Suprapubic skin (tissue), 4 donors: Measurements from ENCODE around the gene MAP3K13. TPM values are rescaled to one million over a fixed set of nuclear protein-coding genes. Genes with fewer than 3 reads are reported as not detected.

Source experiments
- DNase-seq, 2 donors: peaks; one replicate each; pipeline ENCODE4 v3.0.0-alpha.2; 2019; ENCODE audit warnings: low spot score in 2 of 2
- H3K27ac ChIP-seq: fragments of 200-600 bp; sonication (generic); one replicate; pipeline ENCODE4 v1.5.1; 2019
- H3K27me3 ChIP-seq: fragments of 200-600 bp; sonication (generic); one replicate; pipeline ENCODE4 v1.5.1; 2019
- H3K36me3 ChIP-seq: fragments of 200-600 bp; sonication (generic); one replicate; pipeline ENCODE4 v1.5.1; 2019
- H3K4me1 ChIP-seq: fragments of 200-600 bp; sonication (generic); one replicate; pipeline ENCODE4 v1.5.1; 2019
- H3K4me3 ChIP-seq: fragments of 200-600 bp; sonication (generic); one replicate; pipeline ENCODE4 v1.5.1; 2019; ENCODE audit warnings: mild to moderate bottlenecking
- H3K9me3 ChIP-seq: fragments of 200-600 bp; sonication (generic); one replicate; pipeline ENCODE4 v1.5.1; 2019
- CTCF ChIP-seq, 2 donors: fragments of 200-600 bp in 1 of 2; fragments of 450-650 bp in 1 of 2; sonication (generic) in 1 of 2; IDR thresholded peaks; one replicate each; pipeline ENCODE4 v1.5.1; 2016 to 2019; ENCODE audit warnings: antibody characterized with exemption in 2 of 2, mild to moderate bottlenecking in 1 of 2, moderate library complexity in 1 of 2
- EP300 ChIP-seq: sonication (generic); formaldehyde crosslinking; IDR thresholded peaks from one replicate; pipeline ENCODE4 v1.6.1; 2017; ENCODE audit warnings: antibody characterized with exemption
- POLR2A ChIP-seq, 2 donors: fragments of 450-650 bp; IDR thresholded peaks; one replicate each; pipeline ENCODE4 v1.6.1; 2017; ENCODE audit warnings: antibody characterized with exemption in 2 of 2, mild to moderate bottlenecking in 2 of 2, moderate library complexity in 2 of 2
- POLR2AphosphoS5 ChIP-seq, 3 donors: sonication (generic); formaldehyde crosslinking; IDR thresholded peaks; one replicate each; pipeline ENCODE4 v1.6.1; 2017; ENCODE audit warnings: antibody characterized with exemption in 3 of 3
- WGBS: methylation state at CpG from one replicate; pipeline ENCODE4 v1.1.5; 2018; 5-methylcytosine and 5-hydroxymethylcytosine counted together
- total RNA-seq, 4 donors: library from RNA; depleted of rRNA; stranded (reverse); fragments of >200 nt; gene quantifications; one replicate each; pipeline ENCODE4 v1.1.0, GENCODE V29; 2016

MAP3K13 gene
- total RNA-seq, 4 donors from 2014 or later = 18.0 to 19.6 (median 18.6) TPM

- TF ChIP-seq POLR2AphosphoS5 (IDR thresholded peaks at IDR 0.05) = no peak
- no peak for TF ChIP-seq POLR2A (IDR thresholded peaks at IDR 0.05)
- no peak for TF ChIP-seq EP300
- no peak for TF ChIP-seq CTCF (IDR thresholded peaks at IDR 0.05)
- Histone ChIP-seq H3K36me3 (no peaks in the 10 kb centered on the region), H3K9me3 (no peaks in the 10 kb centered on the region), H3K4me1 (peaks cover 10% of the 10 kb centered on the region), H3K27ac (no peak overlapping the region), H3K27me3 (no peaks in the 10 kb centered on the region), H3K4me3 (no peak overlapping the region)
- DNase-seq = no peak
- 45% methylated on average over 5 of the region's 5 CpGs for WGBS
Observed at GRCh38 chr3:185530856-185531255, 167.9 kb downstream of the MAP3K13 start.

- Histone ChIP-seq H3K4me3 (no peak overlapping the region), H3K27me3 (no peaks in the 10 kb centered on the region), H3K9me3 (no peaks in the 10 kb centered on the region), H3K36me3 (no peaks in the 10 kb centered on the region), H3K27ac (no peak overlapping the region), H3K4me1 (peaks cover 15% of the 10 kb centered on the region)
- no peak for DNase-seq
- TF ChIP-seq EP300 (no peak), CTCF (IDR thresholded peaks at IDR 0.05) (no peak), POLR2A (IDR thresholded peaks at IDR 0.05) (no peak), POLR2AphosphoS5 (IDR thresholded peaks at IDR 0.05) (no peak)
- 48% methylated on average over 5 of the region's 5 CpGs for WGBS
Observed at GRCh38 chr3:185532901-185533300, 170.0 kb downstream of the MAP3K13 start.

DNA sequence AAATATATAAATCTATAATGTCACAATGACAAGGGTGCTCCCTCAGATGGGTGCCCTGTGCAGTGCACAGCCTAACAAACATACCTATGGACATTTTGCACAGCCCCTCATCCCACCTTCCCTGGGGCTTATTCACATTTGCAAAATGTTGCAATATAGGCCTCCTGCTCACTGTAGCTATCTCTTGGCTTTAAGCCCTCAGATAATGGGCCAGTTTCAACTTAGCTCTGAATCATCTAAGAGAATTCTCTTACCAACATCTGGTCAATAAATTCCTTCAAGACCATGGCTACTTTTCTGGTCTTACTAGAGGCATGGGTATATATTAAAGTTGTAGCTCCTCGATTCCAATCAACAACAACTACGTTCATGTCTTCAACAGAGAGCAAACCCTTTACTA lies 171.6 kb downstream of the MAP3K13 start:
- DNase-seq = no peak
- Histone ChIP-seq H3K27ac (no peak overlapping the region), H3K4me1 (peaks cover 12% of the 10 kb centered on the region), H3K27me3 (no peaks in the 10 kb centered on the region), H3K36me3 (no peaks in the 10 kb centered on the region), H3K9me3 (no peaks in the 10 kb centered on the region), H3K4me3 (no peak overlapping the region)
- TF ChIP-seq POLR2A (IDR thresholded peaks at IDR 0.05) = no peak
- TF ChIP-seq CTCF (IDR thresholded peaks at IDR 0.05) = no peak
- TF ChIP-seq EP300 = no peak
- no peak for TF ChIP-seq POLR2AphosphoS5 (IDR thresholded peaks at IDR 0.05)
- WGBS = 92% methylated on average over 2 of the region's 2 CpGs

- TF ChIP-seq POLR2A (IDR thresholded peaks at IDR 0.05) = no peak
- TF ChIP-seq CTCF (IDR thresholded peaks at IDR 0.05) = no peak
- no peak for TF ChIP-seq EP300
- peak in 1 of 3 donors; percentile 65 for TF ChIP-seq POLR2AphosphoS5 (IDR thresholded peaks at IDR 0.05)
- WGBS = 37% methylated on average over 9 of the region's 9 CpGs
- Histone ChIP-seq H3K4me1 (peaks cover 12% of the 10 kb centered on the region), H3K4me3 (no peak overlapping the region), H3K27me3 (no peaks in the 10 kb centered on the region), H3K9me3 (no peaks in the 10 kb centered on the region), H3K27ac (peak overlapping the region; percentile 64), H3K36me3 (no peaks in the 10 kb centered on the region)
- DNase-seq = no peak
Observed at GRCh38 chr3:185537369-185537970, 174.5 kb downstream of the MAP3K13 start.

Other genes starting within 250 kb of the MAP3K13 start
- gene C3orf70, start 210.1 kb upstream of the MAP3K13 start, total RNA-seq = 1 to 10 TPM; 3.6 to 8.5 (median 5.0) TPM
- 1 to 10 TPM; 4.8 to 7.1 (median 6.3) TPM for gene EHHADH, start 109.1 kb upstream of the MAP3K13 start, total RNA-seq
- gene TMEM41A, start 135.9 kb downstream of the MAP3K13 start, total RNA-seq = 10 to 100 TPM; 36.4 to 42.8 (median 36.7) TPM
- gene LIPH, start 189.5 kb downstream of the MAP3K13 start, total RNA-seq = 10 to 100 TPM; 10.6 to 18.3 (median 14.7) TPM
- 10 to 100 TPM; 23.1 to 34.2 (median 28.1) TPM for gene SENP2, start 223.2 kb downstream of the MAP3K13 start, total RNA-seq